IPS DF 6.9 (cell line): Measurements from ENCODE around the gene SYNPO2L.

ENCODE experiments used
- DNase-seq: peaks from one replicate; pipeline ENCODE4 v3.0.0-alpha.2; 2013; ENCODE audit warnings: low read depth, low spot score
- H3K27ac ChIP-seq: one replicate; pipeline ENCODE4 v1.5.1; 2013; ENCODE audit warnings: low read length, control low read depth
- H3K27me3 ChIP-seq: 2 replicates; pipeline ENCODE4 v1.6.1; 2013; ENCODE audit warnings: mild to moderate bottlenecking, low read length; ENCODE audit not compliant: control insufficient read depth, insufficient read depth
- H3K36me3 ChIP-seq: 2 replicates; pipeline ENCODE4 v1.6.1; 2013; ENCODE audit warnings: low read length; ENCODE audit not compliant: control insufficient read depth, insufficient read depth
- H3K4me1 ChIP-seq: 2 replicates; pipeline ENCODE4 v1.6.1; 2013; ENCODE audit warnings: low read length; ENCODE audit not compliant: control insufficient read depth, insufficient read depth
- H3K4me3 ChIP-seq: 2 replicates; pipeline ENCODE4 v1.5.1; 2013; ENCODE audit warnings: mild to moderate bottlenecking, low read length
- H3K9me3 ChIP-seq: 2 replicates; pipeline ENCODE4 v1.6.1; 2013; ENCODE audit warnings: low read length, inconsistent platforms; ENCODE audit not compliant: control insufficient read depth, insufficient read depth
- WGBS: extraction: QIAGEN DNeasy Blood & Tissue Kit; methylation state at CpG from one replicate; pipeline ENCODE4 v1.1.7; 2013; ENCODE audit warnings: mixed read lengths, missing lambda C conversion rate; ENCODE audit not compliant: insufficient read length, insufficient coverage; 5-methylcytosine and 5-hydroxymethylcytosine counted together

SYNPO2L gene

DNA sequence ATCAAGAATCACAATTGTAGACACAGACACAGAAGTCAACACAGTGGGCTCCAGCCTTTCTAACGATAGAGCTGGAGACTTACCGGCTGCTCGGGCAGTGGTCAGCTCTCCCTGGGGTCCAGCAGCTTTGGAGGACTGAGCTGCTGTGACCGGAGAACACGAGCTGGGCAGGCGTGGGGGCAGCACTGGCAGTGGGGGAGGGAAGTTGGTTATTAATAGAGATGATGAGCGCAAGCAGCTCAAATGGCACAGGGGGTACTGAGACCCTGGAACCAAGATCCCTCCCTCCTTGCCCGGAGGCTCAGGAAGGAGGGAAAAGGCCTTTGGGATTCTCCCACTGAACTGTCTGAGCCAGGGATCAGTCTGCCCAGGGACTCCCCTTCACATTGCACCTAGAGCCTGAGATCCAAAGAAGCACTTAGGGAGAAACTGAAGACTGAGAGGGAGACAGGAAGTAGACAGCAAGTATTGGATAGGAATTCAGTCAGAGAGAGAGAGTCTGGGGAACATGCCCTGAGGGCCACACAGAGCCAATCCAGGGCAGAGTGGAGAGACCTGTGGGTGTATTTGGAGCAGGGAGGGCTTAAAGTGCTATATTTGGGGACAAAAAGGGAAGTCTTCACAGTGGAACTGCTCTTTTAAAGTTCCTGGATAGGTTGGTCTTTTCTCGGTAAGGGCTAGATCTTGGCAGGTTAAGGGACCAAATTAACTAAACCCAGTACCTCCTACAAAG, 14.3 kb downstream of the SYNPO2L start, which contains the start of gene MYOZ1:
Gene MYOZ1, minus strand, starts transcription at position 147 of the 733 bp plus-strand sequence. CDS start 1,457 bp downstream, outside the sequence.
- H3K36me3 ChIP-seq, result no peaks in the 10 kb centered on the region
- H3K27ac ChIP-seq, result no peak within 1 kb of the TSS
- no peak within 1 kb of the TSS for H3K4me3 ChIP-seq
- H3K4me1 ChIP-seq, result no peaks in the 10 kb centered on the region
- H3K9me3 ChIP-seq, result no peaks in the 10 kb centered on the region
- no peaks in the 10 kb centered on the region for H3K27me3 ChIP-seq
- no CpG with 5 or more reads among the region's 9 CpGs for WGBS
- no peak for DNase-seq

DNA sequence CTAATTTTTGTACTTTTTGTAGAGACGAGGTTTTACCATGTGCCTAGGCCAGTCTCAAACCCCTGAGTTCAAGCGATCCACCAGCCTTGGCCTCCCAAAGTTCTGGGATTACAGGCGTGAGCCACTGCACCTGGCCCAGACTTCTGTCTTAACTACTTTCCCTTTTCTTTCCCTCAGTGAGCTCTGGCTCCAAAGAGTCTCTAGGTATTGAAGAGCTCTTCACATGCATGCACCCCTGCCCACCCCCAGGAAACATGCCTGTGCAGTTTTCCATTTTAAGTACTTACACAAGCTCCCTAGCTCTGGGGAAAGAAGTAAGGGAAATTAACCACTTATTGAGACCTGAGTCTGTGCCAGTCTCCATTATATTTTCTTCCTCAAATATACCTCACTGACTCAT, 16.5 kb downstream of the SYNPO2L start:
- Histone ChIP-seq H3K27me3 (no peaks in the 10 kb centered on the region), H3K4me1 (no peaks in the 10 kb centered on the region), H3K4me3 (no peak overlapping the region), H3K9me3 (no peaks in the 10 kb centered on the region), H3K36me3 (no peaks in the 10 kb centered on the region), H3K27ac (no peak overlapping the region)
- no CpG with 5 or more reads among the region's 3 CpGs for WGBS
- no peak for DNase-seq

DNA sequence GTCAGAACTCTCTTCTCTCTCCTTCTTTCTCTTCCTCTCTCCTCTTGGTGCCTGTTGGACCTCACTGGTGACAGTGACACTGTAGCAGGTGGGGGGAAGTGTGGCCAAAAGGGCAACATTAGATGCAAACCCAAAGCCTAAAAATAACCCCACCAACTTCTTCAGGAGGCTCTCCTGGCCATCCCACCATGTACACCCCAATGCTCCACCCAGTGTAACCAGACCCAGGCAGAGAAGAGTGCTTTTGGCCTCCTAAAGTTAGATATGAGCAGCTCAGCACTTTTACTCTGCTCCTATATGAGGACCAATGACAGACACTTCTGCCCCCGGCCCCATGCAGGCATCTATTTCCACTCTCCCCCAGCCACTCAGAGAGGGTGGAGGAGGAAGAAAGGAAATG, 20.0 kb downstream of the SYNPO2L start:
- no CpG with 5 or more reads among the region's 1 CpG for WGBS
- Histone ChIP-seq H3K36me3 (no peaks in the 10 kb centered on the region), H3K4me3 (no peak overlapping the region), H3K27ac (no peak overlapping the region), H3K9me3 (no peaks in the 10 kb centered on the region), H3K27me3 (no peaks in the 10 kb centered on the region), H3K4me1 (no peaks in the 10 kb centered on the region)
- DNase-seq, result no peak

- Histone ChIP-seq H3K27me3 (no peaks in the 10 kb centered on the region), H3K4me1 (no peaks in the 10 kb centered on the region), H3K4me3 (no peak overlapping the region), H3K9me3 (no peaks in the 10 kb centered on the region), H3K27ac (no peak overlapping the region), H3K36me3 (no peaks in the 10 kb centered on the region)
- no peak for DNase-seq
- no CpG with 5 or more reads among the region's 5 CpGs for WGBS
These were observed 21.4 kb downstream of the SYNPO2L start for GRCh38 chr10:73634421-73634820.

DNA sequence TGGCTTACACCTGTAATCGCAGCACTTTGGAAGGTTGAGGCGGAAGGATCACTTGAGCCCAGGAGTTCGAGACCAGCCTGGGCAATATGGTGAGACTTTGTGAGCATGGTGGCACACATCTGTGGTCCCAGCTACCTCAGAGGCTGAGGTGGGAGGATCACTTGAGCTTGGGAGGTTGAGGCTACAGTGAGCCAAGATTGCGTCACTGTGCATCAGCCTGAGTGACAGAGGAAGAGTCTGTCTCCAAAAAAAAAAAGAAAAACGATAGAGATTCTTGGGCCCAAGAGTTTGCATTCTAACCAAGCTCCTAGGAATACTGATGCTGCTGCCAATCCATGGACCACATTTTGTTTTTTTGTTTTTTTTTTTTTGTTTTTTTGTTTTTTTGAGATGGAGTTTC, 26.7 kb downstream of the SYNPO2L start:
- H3K27me3 ChIP-seq, result no peaks in the 10 kb centered on the region
- H3K36me3 ChIP-seq, result no peaks in the 10 kb centered on the region
- H3K4me3 ChIP-seq, result no peak overlapping the region
- no peak for DNase-seq
- H3K27ac ChIP-seq, result no peak overlapping the region
- H3K9me3 ChIP-seq, result no peaks in the 10 kb centered on the region
- WGBS, result no CpG with 5 or more reads among the region's 5 CpGs
- peaks cover 2% of the 10 kb centered on the region; the same call in 1 of the 2 replicates for H3K4me1 ChIP-seq

- no peak for DNase-seq
- no peaks in the 10 kb centered on the region for H3K9me3 ChIP-seq
- WGBS, result no CpG with 5 or more reads among the region's 7 CpGs
- H3K27ac ChIP-seq, result no peak overlapping the region
- no peaks in the 10 kb centered on the region for H3K27me3 ChIP-seq
- peaks cover 2% of the 10 kb centered on the region; the same call in 1 of the 2 replicates for H3K4me1 ChIP-seq
- H3K4me3 ChIP-seq, result no peak overlapping the region
- no peaks in the 10 kb centered on the region for H3K36me3 ChIP-seq
These were observed 27.4 kb downstream of the SYNPO2L start for GRCh38 chr10:73628405-73628804.

DNA sequence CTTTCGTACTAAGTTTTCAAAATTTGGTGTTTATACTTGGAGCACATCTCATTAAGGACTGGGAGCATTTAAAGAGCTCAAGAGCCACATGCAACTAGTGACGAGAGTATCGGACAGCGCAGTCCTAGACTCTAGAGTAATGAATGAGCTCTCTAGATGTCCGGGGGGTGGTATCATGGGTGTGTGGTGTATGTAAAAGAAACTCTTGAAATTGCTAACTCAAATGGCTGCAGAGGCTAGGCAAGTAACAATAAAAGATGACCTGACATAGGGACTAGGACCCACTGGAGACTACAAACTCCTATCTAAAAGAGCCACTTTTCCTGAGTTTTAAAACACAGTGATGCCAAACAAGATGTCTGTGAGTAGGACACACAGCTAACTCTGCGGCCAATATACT, 28.5 kb downstream of the SYNPO2L start:
- Histone ChIP-seq H3K4me1 (peaks cover 2% of the 10 kb centered on the region; the same call in 1 of the 2 replicates), H3K27me3 (no peaks in the 10 kb centered on the region), H3K36me3 (no peaks in the 10 kb centered on the region), H3K9me3 (no peaks in the 10 kb centered on the region), H3K27ac (no peak overlapping the region), H3K4me3 (no peak overlapping the region)
- no CpG with 5 or more reads among the region's 6 CpGs for WGBS
- no peak for DNase-seq

DNA sequence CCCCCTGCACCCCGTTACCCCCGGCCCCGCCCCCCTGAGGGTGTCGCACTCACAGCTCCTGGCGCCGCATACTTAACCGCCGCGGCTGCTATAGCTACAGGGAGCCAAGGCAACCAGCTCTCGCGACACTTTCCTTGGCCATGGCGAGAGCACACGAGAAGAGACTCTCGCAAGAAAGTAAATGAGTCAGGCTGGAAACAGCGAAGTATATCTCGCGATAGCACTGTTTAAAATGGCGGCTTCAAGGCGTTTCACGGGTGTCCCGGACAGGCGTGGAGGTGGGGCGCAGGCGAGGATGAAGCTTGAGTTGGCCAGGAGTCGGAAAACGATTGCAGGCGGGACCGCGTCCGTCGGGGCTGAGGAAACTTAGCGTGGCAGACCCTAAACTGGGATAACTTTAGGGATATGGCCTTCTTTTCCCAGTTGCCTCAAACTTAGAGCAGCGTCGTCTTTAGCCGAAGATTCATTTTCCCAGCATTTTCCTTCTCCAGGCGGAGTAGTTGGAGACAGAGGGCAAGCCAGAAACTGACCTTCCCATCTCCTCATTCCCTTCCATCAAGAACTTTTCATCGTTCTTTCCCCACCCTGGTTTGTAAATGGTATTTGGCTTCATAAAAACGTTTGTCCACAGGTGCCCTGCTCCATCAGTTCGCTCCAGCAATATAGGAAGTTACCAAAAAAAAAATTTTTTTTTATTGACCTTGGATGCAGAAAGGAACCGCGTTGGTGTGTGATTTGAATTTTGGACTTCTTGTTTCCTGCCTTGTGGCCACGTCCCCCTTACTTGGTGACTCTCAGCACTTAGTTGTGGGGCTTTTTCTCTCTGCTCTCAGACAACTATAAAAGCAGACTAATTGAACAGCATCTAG, 29.7 kb downstream of the SYNPO2L start:
- no CpG with 5 or more reads among the region's 42 CpGs for WGBS

DNA sequence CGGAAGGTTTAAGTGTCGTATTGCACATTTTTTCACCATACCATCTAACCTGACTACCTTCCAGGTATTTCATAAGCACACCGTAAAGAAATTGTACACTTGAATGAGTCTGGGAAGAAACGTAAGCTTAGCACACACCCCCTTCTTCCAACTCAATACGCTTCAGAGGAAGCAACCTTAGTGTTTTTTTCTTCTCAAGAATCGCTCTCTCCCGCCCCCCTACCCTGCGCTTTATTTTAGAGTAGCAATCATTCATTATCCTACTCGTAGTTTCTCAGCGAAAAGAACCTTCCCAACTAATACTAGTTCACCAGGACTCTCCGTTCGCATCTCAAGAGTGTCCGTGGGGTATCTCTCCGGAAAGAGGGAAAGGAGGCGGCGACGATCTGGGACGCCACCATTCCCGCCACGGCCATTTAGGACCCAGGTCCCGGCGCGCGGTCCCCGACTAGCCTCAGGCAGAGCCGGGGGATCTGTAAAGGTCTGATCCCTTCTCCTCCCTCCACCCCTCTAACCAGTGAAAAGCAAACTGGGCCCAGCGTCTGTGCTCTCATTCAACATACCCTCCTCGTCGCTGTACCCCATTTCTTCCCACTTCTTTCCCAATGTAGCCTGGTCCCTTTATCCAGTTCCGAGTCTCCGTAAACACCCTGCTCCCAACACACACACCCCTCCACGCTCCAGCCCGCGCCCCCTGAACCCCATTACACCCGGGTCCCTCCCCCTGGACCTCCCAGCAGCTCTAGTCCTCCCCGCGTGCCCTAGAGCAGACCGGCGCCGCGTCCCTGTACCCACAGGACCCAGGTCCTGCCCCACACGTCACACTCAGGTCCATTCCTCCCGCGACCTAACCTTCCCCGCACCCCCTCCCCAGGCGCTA, 30.6 kb downstream of the SYNPO2L start:
- no peak for DNase-seq
- H3K4me1 ChIP-seq, result peaks cover 2% of the 10 kb centered on the region; the same call in 1 of the 2 replicates
- WGBS, result no CpG with 5 or more reads among the region's 46 CpGs
- H3K27ac ChIP-seq, result no peak overlapping the region
- no peaks in the 10 kb centered on the region for H3K9me3 ChIP-seq
- H3K27me3 ChIP-seq, result no peaks in the 10 kb centered on the region
- peak overlapping the region; percentile 92 for H3K4me3 ChIP-seq
- no peaks in the 10 kb centered on the region for H3K36me3 ChIP-seq

More for the DNA sequence above, 29.7 kb downstream of the SYNPO2L start:
- peaks cover 2% of the 10 kb centered on the region; the same call in 1 of the 2 replicates for H3K4me1 ChIP-seq
- no peaks in the 10 kb centered on the region for H3K27me3 ChIP-seq
- peak; percentile 95 for DNase-seq
- H3K4me3 ChIP-seq, result peak overlapping the region; percentile 92; the same call in 1 of the 2 replicates
- no peaks in the 10 kb centered on the region for H3K36me3 ChIP-seq
- no peaks in the 10 kb centered on the region for H3K9me3 ChIP-seq
- H3K27ac ChIP-seq, result no peak overlapping the region

DNA sequence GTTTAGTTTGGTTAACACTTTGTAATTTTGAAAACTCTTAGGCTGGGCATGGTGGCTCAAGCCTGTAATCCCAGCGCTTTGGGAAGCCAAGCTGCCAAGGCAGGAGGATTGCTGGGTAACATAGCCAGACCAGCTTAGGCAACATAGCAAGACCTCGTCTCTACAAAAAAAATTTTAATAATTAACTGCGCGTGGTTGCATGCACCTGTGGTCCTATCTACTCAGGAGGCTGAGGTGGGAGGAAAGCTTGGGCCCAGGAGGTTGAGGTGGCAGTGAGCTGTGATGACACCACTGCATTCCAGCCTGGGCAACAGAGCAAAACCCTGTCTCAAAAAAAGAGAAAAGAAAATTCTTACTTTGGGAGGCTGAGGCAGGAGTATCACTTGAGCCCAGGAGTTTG, 32.8 kb downstream of the SYNPO2L start:
- Histone ChIP-seq H3K27ac (no peak overlapping the region), H3K4me3 (no peak overlapping the region), H3K4me1 (peaks cover 2% of the 10 kb centered on the region; the same call in 1 of the 2 replicates), H3K27me3 (no peaks in the 10 kb centered on the region), H3K36me3 (no peaks in the 10 kb centered on the region), H3K9me3 (no peaks in the 10 kb centered on the region)
- no peak for DNase-seq
- no CpG with 5 or more reads among the region's 4 CpGs for WGBS
